Measurements from ENCODE around the gene KIF19.

Gene KIF19

DNA sequence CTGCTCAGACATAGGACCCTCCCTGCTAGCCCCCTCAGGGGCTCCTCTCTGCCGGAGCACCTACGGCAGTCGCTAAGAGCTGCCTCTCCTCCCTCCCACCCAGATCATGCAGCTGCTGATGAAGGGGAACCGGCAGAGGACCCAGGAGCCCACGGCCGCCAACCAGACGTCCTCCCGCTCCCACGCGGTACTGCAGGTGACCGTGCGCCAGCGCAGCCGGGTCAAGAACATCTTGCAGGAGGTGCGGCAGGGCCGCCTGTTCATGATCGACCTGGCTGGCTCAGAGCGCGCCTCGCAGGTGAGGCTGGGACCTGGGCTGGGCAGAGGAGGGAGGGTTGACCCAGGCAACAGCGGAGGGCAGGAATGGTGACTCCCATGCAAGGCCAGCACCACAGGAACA lies 18.6 kb downstream of the KIF19 start:
- no peak for TF ChIP-seq CTCF (IDR thresholded peaks at IDR 0.05; ENCODE audit: low read depth, low read length)
- TF ChIP-seq EZH2phosphoT487 (IDR thresholded peaks at IDR 0.05; ENCODE audit: low read depth): no peak
- Histone ChIP-seq H3K9ac (ENCODE audit: low read length) (no peak overlapping the region), H3K27ac (ENCODE audit: low read length) (no peak overlapping the region), H3K4me2 (ENCODE audit: low read length) (no peak overlapping the region), H3K9me3 (ENCODE audit: insufficient read depth, low read length) (no peaks in the 10 kb centered on the region), H3K79me2 (ENCODE audit: low read length) (no peaks in the 10 kb centered on the region), H3K4me3 (ENCODE audit: low read length) (no peak overlapping the region), H4K20me1 (ENCODE audit: insufficient read depth, low read length) (no peaks in the 10 kb centered on the region), H2AFZ (ENCODE audit: low read depth, low read length) (no peak overlapping the region), H3K36me3 (replicated peaks; ENCODE audit: low read depth, low read length) (no peaks in the 10 kb centered on the region), H3K4me1 (ENCODE audit: low read length) (no peaks in the 10 kb centered on the region), H3K27me3 (ENCODE audit: low read depth, low read length) (no peaks in the 10 kb centered on the region; the same call in 1 of the 2 replicates)

GRCh38 chr17:74345433-74346241 lies 19.6 kb downstream of the KIF19 start:
- Histone ChIP-seq H4K20me1 (ENCODE audit: insufficient read depth, low read length) (no peaks in the 10 kb centered on the region), H3K4me3 (ENCODE audit: low read length) (no peak overlapping the region), H3K9ac (ENCODE audit: low read length) (no peak overlapping the region), H3K27ac (ENCODE audit: low read length) (no peak overlapping the region), H3K36me3 (replicated peaks; ENCODE audit: low read depth, low read length) (no peaks in the 10 kb centered on the region), H3K4me1 (ENCODE audit: low read length) (no peaks in the 10 kb centered on the region), H2AFZ (ENCODE audit: low read depth, low read length) (no peak overlapping the region), H3K4me2 (ENCODE audit: low read length) (no peak overlapping the region), H3K27me3 (ENCODE audit: low read depth, low read length) (no peaks in the 10 kb centered on the region; the same call in 1 of the 2 replicates), H3K9me3 (ENCODE audit: insufficient read depth, low read length) (no peaks in the 10 kb centered on the region), H3K79me2 (ENCODE audit: low read length) (no peaks in the 10 kb centered on the region)
- no peak for TF ChIP-seq EZH2phosphoT487 (IDR thresholded peaks at IDR 0.05; ENCODE audit: low read depth)
- TF ChIP-seq CTCF (IDR thresholded peaks at IDR 0.05; ENCODE audit: low read depth, low read length): no peak

- no peaks in the 10 kb centered on the region for H3K4me1 ChIP-seq (ENCODE audit: low read length)
- no peak overlapping the region for H3K9ac ChIP-seq (ENCODE audit: low read length)
- H3K4me2 ChIP-seq (ENCODE audit: low read length): no peak overlapping the region
- no peaks in the 10 kb centered on the region for H3K27me3 ChIP-seq (ENCODE audit: low read depth, low read length)
- H3K9me3 ChIP-seq (ENCODE audit: insufficient read depth, low read length): no peaks in the 10 kb centered on the region
- H2AFZ ChIP-seq (ENCODE audit: low read depth, low read length): no peak overlapping the region
- H3K27ac ChIP-seq (ENCODE audit: low read length): no peak overlapping the region
- H3K36me3 ChIP-seq (replicated peaks; ENCODE audit: low read depth, low read length): no peaks in the 10 kb centered on the region
- H3K4me3 ChIP-seq (ENCODE audit: low read length): no peak overlapping the region
- no peaks in the 10 kb centered on the region for H3K79me2 ChIP-seq (ENCODE audit: low read length)
- TF ChIP-seq EZH2phosphoT487 (IDR thresholded peaks at IDR 0.05; ENCODE audit: low read depth) (no peak), CTCF (IDR thresholded peaks at IDR 0.05; ENCODE audit: low read depth, low read length) (no peak)
- no peaks in the 10 kb centered on the region for H4K20me1 ChIP-seq (ENCODE audit: insufficient read depth, low read length)
These were observed 21.6 kb downstream of the KIF19 start for GRCh38 chr17:74347646-74348045.

DNA sequence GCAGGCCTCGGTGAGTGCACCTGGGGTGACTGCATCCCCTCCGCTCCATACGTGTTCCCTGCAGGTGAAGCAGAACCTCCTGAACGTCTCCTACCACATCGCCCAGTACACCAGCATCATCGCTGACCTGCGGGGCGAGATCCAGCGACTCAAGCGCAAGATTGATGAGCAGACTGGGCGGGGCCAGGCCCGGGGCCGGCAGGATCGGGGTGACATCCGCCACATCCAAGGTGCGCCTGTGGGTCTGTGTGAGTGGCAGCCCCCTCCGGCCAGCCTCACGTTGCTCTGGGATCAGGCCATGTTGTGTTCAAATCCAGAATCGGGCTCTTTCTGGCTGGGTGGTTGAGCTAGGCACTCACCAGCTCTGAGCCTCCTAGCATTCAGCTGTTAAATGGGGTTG lies 23.1 kb downstream of the KIF19 start:
- Histone ChIP-seq H3K4me2 (ENCODE audit: low read length) (no peak overlapping the region), H3K4me3 (ENCODE audit: low read length) (no peak overlapping the region), H3K36me3 (replicated peaks; ENCODE audit: low read depth, low read length) (no peaks in the 10 kb centered on the region), H3K27ac (ENCODE audit: low read length) (no peak overlapping the region), H3K4me1 (ENCODE audit: low read length) (no peaks in the 10 kb centered on the region), H2AFZ (ENCODE audit: low read depth, low read length) (no peak overlapping the region), H4K20me1 (ENCODE audit: insufficient read depth, low read length) (no peaks in the 10 kb centered on the region), H3K9ac (ENCODE audit: low read length) (no peak overlapping the region), H3K79me2 (ENCODE audit: low read length) (no peaks in the 10 kb centered on the region), H3K9me3 (ENCODE audit: insufficient read depth, low read length) (no peaks in the 10 kb centered on the region), H3K27me3 (ENCODE audit: low read depth, low read length) (no peaks in the 10 kb centered on the region; the same call in 1 of the 2 replicates)
- TF ChIP-seq CTCF (IDR thresholded peaks at IDR 0.05; ENCODE audit: low read depth, low read length) (no peak), EZH2phosphoT487 (IDR thresholded peaks at IDR 0.05; ENCODE audit: low read depth) (no peak)
